Activated B cell treated with CpG ODN at 0.5 μM for 24 hours (primary cell): Measurements from ENCODE around the gene CELSR1. TPM values are rescaled to one million over a fixed set of nuclear protein-coding genes. Genes with fewer than 3 reads are reported as not detected.

Source experiments
- ATAC-seq: fragments of 200-7000 bp; cut with Tn5 transposase; one replicate; pipeline ENCODE4 v1.10.0; 2021; ENCODE audit warnings: low read depth, mild to moderate bottlenecking, moderate library complexity
- CTCF ChIA-PET: fragments of 350-600 bp; sonication (Branson Sonifier 250); formaldehyde crosslinking; loops from one replicate; lab custom pipeline; 2021; ENCODE audit warnings: antibody characterized with exemption; lab: Charles Lee
- POLR2A ChIA-PET: fragments of 350-600 bp; sonication (Branson Sonifier 250); formaldehyde crosslinking; loops from one replicate; lab custom pipeline; 2021; ENCODE audit warnings: antibody characterized with exemption; lab: Charles Lee
- DNase-seq: peaks from one replicate; pipeline ENCODE4 v3.0.0; 2022
- H3K27ac Mint-ChIP-seq: one replicate; pipeline ENCODE4 v1.8.0; 2020; ENCODE audit warnings: mixed read lengths
- H3K27me3 Mint-ChIP-seq: one replicate; pipeline ENCODE4 v1.8.0; 2021; ENCODE audit warnings: mixed read lengths
- H3K36me3 Mint-ChIP-seq: one replicate; pipeline ENCODE4 v1.8.0; 2021; ENCODE audit warnings: low read depth, mixed read lengths
- H3K4me1 Mint-ChIP-seq: one replicate; pipeline ENCODE4 v1.8.0; 2021; ENCODE audit warnings: mixed read lengths
- H3K4me3 Mint-ChIP-seq: one replicate; pipeline ENCODE4 v1.8.0; 2020; ENCODE audit warnings: mild to moderate bottlenecking, mixed read lengths
- H3K9me3 Mint-ChIP-seq: one replicate; pipeline ENCODE4 v1.8.0; 2020; ENCODE audit warnings: mixed read lengths
- intact Hi-C: fragments of 100-400 bp; cut with micrococcal nuclease; formaldehyde crosslinking; loops from one replicate; pipeline ENCODE4 v1.15.1; 2024
- total RNA-seq: library from RNA; stranded (reverse); gene quantifications from 2 replicates; pipeline ENCODE4 v1.2.3, GENCODE V29; 2022
- TF ChIP-seq, protein P1 (sequence below): fragments of 200-600 bp; IDR thresholded peaks from one replicate; pipeline ENCODE4 v1.8.0; 2022; ENCODE audit warnings: antibody characterized with exemption, mild to moderate bottlenecking

Gene CELSR1
- total RNA-seq, 1 donor from 2014 or later = 12.3 TPM

DNA sequence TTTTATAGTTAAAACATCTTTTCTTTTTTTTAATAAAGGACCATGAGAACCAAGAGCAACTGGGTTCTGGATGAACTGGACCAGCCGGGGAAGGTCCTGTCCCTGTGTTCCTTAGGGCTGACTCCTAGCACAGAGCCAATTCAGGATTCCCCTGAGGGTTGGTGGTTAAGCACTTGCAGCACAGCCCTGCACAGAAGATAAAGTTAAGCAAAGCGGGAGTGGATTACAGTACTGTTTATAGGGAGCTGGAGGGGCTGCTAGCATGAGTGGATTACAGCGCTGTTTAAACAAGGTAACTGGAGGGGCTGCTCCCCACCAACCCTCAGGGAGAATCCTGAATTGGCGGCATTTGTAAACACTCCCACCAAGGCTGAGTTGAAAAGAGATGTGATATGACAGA is 90.6 kb downstream of the CELSR1 start:
- Mint-ChIP-seq H3K36me3 (no peaks in the 10 kb centered on the region), H3K27me3 (peaks cover 13% of the 10 kb centered on the region), H3K9me3 (no peaks in the 10 kb centered on the region), H3K27ac (no peak overlapping the region), H3K4me1 (no peaks in the 10 kb centered on the region), H3K4me3 (no peak overlapping the region)
- ATAC-seq (no peak), DNase-seq (no peak)
- TF ChIP-seq, protein P1, sequence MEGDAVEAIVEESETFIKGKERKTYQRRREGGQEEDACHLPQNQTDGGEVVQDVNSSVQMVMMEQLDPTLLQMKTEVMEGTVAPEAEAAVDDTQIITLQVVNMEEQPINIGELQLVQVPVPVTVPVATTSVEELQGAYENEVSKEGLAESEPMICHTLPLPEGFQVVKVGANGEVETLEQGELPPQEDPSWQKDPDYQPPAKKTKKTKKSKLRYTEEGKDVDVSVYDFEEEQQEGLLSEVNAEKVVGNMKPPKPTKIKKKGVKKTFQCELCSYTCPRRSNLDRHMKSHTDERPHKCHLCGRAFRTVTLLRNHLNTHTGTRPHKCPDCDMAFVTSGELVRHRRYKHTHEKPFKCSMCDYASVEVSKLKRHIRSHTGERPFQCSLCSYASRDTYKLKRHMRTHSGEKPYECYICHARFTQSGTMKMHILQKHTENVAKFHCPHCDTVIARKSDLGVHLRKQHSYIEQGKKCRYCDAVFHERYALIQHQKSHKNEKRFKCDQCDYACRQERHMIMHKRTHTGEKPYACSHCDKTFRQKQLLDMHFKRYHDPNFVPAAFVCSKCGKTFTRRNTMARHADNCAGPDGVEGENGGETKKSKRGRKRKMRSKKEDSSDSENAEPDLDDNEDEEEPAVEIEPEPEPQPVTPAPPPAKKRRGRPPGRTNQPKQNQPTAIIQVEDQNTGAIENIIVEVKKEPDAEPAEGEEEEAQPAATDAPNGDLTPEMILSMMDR = no peak
- intact Hi-C loops = no loop called here
- ChIA-PET CTCF (no interaction called here), POLR2A (no interaction called here)

DNA sequence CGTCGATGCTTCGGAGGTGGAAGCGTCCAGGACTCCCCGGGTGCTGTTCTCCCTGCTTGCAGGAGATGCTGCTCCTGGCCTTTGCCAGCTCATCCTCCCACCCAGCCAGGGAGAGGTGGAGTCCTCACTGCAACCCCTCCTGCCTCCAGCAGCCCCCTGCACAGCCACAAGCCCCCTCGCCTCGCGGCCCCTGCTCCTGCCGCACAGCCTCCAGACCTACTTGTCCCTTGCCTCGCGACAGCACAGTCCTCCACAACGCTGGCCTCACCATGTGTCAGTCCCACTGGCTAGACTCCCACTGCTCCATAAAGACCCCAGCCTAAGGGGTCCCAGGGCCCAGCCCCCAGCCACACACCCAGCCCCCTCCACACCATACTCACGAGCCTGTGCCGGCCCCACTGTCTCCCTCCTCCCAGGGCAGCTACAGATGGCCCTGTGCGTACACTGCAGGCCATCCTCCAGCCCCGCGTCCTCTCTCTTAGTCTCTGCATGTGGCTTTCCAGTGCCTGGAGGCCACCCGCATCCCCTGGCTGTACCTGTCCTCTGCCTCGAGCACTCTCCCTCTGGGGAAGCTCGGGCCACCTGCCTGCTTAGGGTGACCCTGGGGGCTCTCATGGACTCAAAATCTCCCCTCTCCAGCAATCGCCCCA is 91.5 kb downstream of the CELSR1 start:
- CTCF ChIA-PET = no interaction called here
- H3K36me3 Mint-ChIP-seq = no peaks in the 10 kb centered on the region

DNA sequence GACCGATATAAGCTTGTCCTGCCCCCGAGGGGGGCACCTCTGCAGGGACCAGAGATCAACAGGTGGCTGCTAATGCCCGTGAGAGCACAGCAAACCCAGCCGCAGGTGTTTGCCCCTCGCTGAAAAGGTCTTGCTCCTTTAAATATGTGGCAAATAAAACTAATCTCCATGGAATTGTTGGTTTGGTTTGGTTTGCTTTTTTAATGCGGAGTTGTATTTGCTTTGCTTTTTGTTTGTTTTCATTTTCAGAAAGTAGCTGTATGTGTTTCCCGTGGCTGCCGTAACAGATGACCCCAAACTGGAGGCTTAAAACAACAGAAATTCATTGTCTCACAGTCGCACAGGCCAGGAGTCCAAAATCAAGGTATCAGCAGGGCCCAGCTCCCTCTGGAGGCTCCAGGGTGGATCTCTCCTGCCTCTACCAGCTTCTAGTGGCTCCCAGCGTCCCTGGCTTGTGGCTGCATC is 93.0 kb downstream of the CELSR1 start:
- no peak overlapping the region for H3K4me3 Mint-ChIP-seq
- no peak overlapping the region for H3K27ac Mint-ChIP-seq
- ChIA-PET CTCF (no interaction called here), POLR2A (no interaction called here)
- H3K27me3 Mint-ChIP-seq = peaks cover 9% of the 10 kb centered on the region
- DNase-seq (no peak), ATAC-seq (no peak)
- no peaks in the 10 kb centered on the region for H3K9me3 Mint-ChIP-seq
- H3K4me1 Mint-ChIP-seq = no peaks in the 10 kb centered on the region
- TF ChIP-seq, protein P1 = no peak
- H3K36me3 Mint-ChIP-seq = no peaks in the 10 kb centered on the region
- intact Hi-C loops = no loop called here

More for the DNA sequence above, 91.5 kb downstream of the CELSR1 start:
- POLR2A ChIA-PET = no interaction called here
- no peaks in the 10 kb centered on the region for H3K4me1 Mint-ChIP-seq
- no peak overlapping the region for H3K4me3 Mint-ChIP-seq
- intact Hi-C loops = no loop called here
- H3K27ac Mint-ChIP-seq = no peak overlapping the region
- TF ChIP-seq, protein P1 = no peak
- H3K9me3 Mint-ChIP-seq = no peaks in the 10 kb centered on the region
- ATAC-seq = no peak
- peaks cover 13% of the 10 kb centered on the region for H3K27me3 Mint-ChIP-seq
- DNase-seq = no peak

DNA sequence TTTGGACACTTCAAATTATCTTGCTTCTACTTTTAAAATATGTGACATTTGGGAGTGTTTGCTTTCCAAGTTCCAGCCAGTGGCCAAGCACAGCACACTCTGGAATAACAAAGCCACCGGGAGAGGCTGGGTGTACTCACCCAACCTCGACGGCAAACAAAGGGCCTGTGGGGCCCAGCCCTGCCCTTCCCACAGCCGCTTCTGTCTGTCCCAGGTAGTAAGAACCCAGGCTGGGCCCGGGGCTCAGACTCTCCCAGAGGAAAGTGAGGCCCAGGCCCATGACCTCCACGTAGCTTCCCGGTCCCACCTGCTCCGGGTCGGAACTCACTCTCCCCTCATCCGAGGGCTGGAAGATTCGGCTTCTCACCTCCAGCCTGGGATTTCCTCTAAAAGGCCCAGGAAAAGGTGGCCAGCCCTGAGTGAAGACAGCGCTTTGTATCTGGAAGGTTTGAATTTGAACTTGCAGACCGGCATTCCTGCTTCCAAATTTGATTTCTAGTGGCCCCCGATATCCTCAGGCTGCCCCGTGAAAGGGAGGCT is 93.5 kb downstream of the CELSR1 start:
- TF ChIP-seq, protein P1 = no peak
- CTCF ChIA-PET = no interaction called here
- no peaks in the 10 kb centered on the region for H3K36me3 Mint-ChIP-seq
- POLR2A ChIA-PET = no interaction called here
- H3K27me3 Mint-ChIP-seq = peaks cover 4% of the 10 kb centered on the region
- intact Hi-C loops = no loop called here
- H3K9me3 Mint-ChIP-seq = no peaks in the 10 kb centered on the region
- no peaks in the 10 kb centered on the region for H3K4me1 Mint-ChIP-seq
- H3K4me3 Mint-ChIP-seq = no peak overlapping the region
- no peak for DNase-seq
- H3K27ac Mint-ChIP-seq = no peak overlapping the region
- no peak for ATAC-seq

DNA sequence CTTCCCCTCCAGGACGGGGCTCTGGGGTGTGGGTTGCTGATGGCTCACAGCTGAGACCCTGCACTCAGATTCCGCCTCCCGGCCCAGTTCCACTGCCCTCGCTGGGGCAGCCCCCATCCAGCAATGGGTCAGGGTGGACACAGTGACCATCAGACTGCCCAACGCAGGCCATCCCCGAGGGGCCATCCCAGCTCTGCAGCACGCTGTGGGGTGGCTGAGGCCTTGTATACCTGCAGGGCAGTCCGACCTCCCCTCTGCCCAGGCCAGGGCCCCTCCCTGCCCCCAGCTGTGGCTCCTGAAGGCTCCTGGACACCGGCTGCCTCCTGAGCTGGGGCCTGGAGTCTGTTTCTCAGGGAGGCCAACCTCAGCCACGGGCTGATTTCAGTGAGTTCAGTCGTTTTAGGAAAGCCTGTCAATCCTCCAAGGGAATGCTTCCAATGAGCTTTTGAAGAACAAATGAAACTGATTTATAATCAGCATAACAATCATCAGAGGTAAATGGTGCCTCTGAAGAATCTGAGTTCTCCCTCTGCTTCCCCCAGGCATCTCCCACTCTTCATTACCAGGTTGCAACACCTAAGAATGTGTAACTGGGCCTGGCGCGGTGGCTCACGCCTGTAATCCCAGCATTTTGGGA is 95.1 kb downstream of the CELSR1 start:
- Mint-ChIP-seq H3K27me3 (peaks cover 4% of the 10 kb centered on the region), H3K4me3 (no peak overlapping the region), H3K36me3 (no peaks in the 10 kb centered on the region), H3K9me3 (no peaks in the 10 kb centered on the region), H3K4me1 (peaks cover 5% of the 10 kb centered on the region), H3K27ac (no peak overlapping the region)
- intact Hi-C loops = no loop called here
- no peak for ATAC-seq
- TF ChIP-seq, protein P1 = no peak
- ChIA-PET POLR2A (no interaction called here), CTCF (no interaction called here)
- DNase-seq = no peak
